ENCODE measurements around the gene DPAGT1.
"Not testable (repeated sequence)": the region's sequence is repeated elsewhere in the genome, so short reads cannot be mapped to it uniquely, and the experiment has no call there.

The DPAGT1 gene

DNA sequence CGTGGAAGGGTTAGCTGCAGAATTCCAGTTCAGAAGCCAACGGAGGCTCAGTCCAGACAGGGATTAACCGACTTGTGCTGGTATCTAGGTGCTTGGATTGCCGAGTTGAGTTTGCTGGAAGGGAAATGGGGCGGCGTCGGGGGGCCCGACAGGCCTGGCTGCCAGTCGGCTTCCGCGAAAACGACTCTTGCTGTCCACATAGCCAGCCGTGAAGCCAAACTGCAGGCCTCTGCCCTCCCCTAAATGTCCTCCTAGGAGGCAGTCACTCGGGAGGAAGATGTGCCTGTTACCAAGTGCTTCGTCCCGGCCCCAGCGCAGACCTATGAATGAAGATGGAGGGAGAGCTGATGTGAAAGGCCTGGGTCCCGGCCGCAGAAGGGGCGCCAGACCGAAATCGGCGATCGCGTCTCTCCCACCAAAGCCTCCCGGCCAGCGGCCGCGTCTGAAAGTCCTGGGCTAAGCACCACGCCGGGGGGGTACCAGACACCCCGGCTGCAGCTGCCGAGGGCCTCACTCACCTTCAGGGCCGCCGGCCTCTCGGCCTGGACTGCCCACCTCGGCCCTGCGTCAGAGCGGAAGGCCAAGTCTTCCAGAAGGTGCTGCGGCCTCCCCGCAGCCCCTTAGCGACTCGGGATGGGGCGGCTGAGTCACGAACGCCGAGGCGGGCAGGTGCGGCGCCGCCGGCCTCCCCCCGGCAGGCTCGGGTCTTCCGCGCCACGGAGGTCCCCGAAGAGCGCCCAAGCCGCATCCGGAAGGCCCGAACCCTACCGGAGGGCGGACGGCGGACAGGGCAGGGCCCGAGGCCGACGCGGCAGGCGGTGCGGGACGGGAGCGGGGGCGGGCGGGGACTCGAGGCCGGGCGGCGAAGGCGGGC is 7.5 kb downstream of the DPAGT1 start:
- peak; percentile 20 for DNase-seq

DNA sequence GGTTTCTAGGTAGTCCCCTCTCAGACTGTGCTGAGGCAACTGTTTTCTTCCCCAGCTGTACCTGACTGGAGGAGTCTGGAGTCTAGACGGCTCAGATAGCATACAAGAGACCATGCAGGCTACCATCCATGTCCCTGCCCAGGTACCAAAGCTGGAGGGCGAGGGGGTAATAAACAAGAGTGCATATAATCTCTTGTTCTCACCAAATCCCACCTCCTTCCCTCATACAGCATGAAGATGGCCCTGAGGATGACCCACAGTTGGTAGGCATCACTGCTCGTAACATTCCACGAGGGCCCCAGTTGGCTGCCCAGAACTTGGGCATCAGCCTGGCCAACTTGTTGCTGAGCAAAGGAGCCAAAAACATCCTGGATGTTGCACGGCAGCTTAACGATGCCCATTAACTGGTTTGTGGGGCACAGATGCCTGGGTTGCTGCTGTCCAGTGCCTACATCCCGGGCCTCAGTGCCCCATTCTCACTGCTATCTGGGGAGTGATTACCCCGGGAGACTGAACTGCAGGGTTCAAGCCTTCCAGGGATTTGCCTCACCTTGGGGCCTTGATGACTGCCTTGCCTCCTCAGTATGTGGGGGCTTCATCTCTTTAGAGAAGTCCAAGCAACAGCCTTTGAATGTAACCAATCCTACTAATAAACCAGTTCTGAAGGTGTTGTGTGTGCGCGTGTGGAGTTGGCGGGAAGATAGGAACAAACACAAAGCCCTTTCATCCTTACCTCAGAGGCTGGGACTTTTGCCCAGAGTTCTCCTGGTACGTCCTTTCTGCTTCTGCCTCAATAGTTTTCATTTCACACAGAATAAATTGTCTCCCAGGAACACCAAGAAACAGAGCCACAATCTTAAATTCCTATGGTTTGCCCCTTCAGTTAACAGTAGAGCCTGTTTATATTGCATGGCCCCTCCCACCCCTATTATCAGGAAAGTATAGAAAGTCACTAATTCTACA is 8.5 kb downstream of the DPAGT1 start:
- no peak for DNase-seq

DNA sequence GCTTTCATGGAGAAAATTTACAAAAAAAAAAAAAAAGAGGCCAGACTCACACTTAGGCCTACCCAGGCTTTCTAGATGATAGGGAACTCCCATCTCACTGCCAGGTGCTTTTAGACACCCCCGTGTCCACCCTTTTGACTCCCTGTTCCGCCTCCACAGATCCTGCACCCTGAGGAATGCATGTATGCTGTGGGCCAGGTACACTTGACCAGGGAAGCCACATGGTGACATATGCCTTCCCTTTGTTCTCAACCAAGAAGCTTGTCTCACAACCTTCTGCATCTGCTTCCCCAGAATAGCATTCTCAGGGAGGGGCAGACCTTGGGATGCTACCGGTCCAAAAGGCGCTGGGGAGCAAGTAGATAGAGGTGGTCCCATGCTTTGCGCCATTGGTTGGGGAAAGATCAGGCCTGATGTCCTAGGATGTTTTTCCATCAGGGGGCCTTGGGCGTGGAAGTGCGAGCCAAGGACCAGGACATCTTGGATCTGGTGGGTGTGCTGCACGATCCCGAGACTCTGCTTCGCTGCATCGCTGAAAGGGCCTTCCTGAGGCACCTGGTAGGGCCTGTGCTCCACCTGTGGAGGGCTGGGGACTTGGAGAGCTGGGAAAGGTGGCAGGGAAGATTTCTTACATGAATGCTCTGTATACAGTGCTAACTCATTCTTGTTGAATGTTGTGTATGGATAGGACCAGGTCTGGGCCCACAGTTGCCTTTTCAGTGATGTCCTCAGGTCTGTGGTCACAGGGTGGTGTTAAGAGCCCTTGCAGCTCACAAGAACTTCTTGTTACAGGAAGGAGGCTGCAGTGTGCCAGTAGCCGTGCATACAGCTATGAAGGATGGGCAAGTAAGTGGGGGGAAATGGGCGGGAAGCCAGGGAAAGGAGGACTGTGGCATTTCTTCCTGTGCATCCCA is 9.4 kb downstream of the DPAGT1 start:
- no peak for DNase-seq

DNA sequence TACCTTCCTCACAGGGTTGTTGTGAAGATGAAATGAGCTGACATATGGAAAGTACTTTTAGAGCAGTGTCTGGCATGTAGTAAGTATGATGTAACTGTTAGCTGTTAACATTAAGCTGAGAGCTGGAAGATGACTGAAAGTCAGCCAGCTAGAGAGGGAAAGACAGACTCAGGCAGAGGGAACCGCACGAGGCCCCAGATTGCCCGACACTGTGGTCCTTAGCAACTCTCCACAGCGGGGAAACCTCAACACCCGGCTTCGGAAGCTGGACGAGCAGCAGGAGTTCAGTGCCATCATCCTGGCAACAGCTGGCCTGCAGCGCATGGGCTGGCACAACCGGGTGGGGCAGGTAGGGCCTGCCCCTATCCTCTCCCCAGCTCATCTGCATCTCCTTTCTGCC is 10.5 kb downstream of the DPAGT1 start:
- DNase-seq, result peak; percentile 18

DNA sequence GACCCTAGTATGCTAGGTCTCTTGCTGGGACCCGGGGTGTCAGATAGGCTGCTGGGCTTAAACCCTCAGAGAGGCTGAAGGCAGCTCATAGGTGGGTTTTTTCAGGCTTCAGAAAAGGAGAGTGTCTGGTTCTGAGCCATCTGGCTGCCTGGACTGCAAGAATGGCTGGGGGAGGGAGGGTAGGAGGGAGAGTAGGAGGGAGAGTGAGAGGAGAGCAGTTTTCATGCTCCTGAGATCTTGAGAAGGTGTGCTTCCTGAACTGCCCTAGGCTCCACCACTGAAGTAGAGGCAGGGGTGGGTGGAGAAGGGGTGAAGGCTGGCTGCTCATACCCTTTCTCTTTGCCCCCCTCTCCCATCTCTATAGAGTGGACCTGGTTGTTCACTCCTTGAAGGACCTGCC is 12.3 kb downstream of the DPAGT1 start:
- no peak for DNase-seq

DNA sequence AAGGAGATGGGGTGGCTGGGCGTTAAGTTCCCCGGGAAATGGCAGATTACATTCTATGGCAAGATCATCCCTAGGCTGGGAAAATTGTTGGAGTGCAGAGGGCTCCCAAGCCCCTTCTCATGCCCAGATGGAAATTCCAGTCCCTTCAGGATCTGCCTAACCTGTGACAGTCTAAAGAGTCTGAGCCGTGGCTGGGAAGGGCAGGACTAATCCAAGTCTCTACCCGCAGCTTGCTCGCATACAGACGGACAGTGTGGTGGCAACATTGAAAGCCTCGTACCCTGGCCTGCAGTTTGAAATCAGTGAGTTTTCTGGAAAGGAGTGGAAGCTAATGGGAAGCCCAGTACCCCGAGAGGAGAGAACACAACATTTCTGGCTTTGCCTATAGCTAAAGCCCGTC is 13.2 kb downstream of the DPAGT1 start:
- DNase-seq, result no peak

DNA sequence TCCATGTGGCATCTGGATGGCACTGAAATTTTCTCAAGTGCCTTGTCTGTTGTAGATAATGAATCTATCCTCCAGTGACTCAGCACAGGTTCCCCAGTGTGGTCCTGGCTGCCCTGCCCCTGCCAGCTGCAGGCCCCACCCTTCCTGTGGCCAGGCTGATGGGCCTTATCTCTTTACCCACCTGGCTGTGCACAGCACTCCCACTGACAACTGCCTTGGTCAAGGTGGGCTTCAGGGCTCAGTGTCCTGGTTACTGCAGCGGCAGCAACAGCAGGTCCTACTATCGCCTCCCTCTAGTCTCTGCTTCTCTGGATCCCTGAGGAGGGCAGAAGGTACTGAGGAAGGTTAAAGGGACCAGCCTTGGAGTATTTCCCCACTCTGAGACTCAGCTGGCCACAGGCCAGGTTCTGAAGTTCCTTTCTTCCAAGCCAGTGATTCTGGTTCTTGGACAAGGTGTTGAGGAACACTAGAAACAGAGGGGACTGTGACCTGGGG is 13.9 kb downstream of the DPAGT1 start:
- DNase-seq, result no peak

DNA sequence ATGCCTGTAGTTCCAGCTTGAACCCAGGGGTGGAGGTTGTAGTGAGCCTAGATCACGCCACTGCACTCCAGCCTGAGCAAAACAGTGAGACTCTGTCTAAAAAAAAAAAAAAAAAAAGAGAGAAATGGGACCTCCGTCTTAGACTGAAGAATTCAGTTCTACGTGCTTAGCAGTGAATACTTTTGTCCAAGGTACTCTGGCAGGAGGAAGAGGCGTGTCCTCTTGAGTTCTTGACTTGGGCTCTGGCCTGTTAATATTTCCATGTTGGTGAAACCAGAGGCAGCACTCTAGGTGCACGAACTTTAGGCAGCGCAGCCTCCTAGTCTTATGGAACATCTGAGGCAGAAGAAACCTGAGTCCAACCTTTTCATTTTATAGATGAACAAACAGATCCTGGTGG is 14.5 kb downstream of the DPAGT1 start:
- DNase-seq, result no peak

DNA sequence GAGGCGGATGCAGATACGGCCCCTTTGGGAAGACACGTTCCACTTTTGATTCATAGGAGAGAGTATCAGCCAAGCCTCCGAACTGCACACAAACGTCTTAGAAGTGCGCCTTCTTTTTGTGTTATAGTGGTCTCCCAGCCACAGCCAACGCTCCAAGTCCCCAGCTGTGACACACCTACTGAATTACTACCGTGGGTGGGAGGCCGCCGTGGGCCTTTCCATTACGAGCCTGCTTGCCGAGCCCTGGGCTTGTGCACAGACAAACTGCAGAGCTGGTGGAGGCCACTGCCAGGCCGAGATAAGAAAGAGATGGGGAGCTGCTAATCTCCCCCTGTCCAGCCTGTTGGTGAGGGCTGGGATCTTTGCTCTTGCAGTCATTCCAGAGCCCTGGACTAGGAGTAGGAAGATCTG is 16.2 kb downstream of the DPAGT1 start:
- DNase-seq, result no peak

DNA sequence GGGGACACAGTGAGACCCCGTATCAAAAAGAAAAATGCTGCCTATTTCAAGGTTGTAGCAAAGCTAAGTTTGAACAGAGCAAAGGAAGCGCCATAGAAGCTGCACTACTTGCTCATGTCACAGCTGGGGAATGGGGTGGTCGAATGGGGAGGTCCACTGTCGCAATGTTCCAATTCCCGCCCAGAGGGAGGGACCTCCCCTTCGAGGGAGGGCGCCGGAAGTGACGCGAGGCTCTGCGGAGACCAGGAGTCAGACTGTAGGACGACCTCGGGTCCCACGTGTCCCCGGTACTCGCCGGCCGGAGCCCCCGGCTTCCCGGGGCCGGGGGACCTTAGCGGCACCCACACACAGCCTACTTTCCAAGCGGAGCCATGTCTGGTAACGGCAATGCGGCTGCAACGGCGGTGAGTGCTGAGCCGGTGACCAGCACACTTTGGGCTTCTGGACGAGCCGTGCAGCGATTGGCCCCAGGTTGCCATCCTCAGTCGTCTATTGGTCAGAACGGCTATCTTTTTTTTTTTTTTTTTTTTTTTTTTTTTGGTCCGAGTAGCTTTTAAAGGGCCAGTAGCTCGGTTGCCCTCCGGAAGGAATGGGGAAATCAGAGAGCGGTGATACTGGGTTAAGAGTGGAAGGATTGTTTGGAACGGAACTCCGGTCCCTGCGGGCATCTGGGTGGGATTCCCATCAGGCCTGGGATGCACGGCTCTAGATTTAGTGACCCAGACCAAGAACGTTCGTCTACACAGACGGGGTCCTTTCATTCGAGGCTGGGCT is 16.8 kb downstream of the DPAGT1 start, which contains the start of gene HMBS:
Gene HMBS (plus strand): TSS at position 219 of the 774 bp plus-strand sequence. CDS start 153 bp downstream, at position 372.
- DNase-seq, result peak; percentile 94

DNA sequence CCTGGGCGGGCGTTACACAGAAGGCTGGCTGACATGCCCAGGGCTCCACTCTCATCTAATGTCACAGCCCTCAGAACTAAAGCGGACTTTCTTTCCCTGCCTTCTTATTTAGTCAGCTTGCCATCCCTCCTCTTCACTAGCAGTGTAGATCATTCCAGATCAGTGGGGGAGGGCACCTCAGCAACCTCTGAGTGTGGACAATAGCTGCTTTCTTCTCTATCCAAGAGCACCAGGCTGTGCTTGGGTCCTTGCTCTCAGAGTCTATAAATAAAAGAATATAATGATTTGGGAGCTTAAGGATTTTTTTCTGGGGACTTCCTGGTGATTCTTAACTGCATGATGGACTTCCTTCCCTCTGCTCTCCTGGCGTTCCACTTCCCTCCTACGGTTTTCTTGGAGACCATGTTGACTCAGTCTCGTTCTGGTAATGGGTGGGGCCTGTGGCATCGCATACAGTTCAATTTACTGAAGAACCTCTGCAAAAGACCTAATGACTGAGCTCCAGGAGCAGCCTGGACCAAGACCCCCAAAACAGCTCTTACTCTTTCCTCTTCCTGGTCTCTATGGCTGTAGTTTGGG is 19.9 kb downstream of the DPAGT1 start:
- DNase-seq, result no peak

DNA sequence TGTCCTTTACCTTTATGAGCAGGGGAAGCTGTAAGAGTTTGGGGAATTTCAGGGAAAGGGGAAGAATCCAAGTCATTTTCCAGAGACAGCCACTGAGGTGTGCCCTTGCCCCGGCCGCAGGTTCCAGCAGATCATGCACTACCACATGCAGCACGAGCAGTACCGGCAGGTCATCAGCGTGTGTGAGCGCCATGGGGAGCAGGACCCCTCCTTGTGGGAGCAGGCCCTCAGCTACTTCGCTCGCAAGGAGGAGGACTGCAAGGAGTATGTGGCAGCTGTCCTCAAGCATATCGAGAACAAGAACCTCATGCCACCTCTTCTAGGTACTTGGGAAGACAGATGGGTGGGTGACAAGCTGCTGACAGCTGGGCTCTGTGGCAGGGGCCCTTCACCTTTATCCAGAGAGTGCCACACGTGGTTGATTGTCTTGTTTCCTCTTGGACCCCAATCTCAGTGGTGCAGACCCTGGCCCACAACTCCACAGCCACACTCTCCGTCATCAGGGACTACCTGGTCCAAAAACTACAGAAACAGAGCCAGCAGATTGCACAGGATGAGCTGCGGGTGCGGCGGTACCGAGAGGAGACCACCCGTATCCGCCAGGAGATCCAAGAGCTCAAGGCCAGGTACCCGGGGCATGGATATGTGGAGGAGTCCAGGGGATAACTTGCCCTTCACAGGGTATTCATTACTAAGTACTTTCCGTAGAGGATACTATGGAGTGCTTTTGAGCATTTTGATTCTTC is 22.8 kb downstream of the DPAGT1 start:
- no peak for DNase-seq

DNA sequence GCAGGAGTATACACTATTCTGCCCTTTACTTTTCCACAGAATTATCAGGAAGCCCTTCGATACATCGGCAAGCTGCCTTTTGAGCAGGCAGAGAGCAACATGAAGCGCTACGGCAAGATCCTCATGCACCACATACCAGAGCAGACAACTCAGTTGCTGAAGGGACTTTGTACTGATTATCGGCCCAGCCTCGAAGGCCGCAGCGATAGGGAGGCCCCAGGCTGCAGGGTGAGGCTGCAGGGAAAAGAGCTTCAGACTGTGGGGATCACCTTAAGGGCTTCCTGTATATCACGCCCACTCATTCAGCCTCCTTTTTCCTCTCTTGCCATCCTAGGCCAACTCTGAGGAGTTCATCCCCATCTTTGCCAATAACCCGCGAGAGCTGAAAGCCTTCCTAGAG is 23.8 kb downstream of the DPAGT1 start:
- DNase-seq, result no peak

DNA sequence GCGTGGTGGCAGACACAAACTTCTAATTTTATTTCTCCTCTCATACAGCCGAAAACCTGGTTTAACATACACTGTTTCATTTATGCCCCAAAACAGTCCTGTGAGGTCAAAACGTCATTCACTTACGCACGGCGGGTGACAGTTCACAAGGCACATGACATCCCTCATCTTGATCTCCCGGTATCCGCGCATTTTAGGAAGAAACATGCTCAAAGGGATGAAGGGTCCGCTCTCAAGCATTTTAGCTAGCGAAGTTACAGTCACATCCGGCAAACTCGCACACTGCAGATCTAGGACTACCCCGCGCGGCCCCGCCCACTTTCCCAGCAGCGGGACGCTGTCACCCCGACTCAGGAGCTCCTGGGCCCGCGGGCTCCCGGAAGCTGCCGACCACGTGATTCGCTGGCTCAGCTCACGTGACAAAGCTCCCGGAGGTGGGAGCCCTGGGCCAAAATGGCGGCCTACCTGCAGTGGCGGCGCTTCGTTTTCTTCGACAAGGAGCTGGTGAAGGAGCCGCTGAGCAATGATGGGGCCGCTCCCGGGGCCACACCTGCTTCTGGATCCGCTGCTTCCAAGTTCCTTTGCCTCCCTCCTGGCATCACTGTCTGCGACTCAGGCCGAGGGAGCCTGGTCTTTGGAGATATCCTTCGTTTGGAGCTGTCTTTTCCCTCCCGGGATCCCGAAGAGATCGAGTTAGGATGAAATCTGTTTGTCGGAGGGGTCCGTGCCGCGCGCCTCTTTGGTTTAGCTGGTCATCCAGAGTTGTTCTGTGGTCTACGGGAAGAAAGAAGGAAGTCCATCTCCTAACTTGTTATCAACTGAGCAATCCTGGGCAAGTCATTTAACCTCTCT is 34.1 kb downstream of the DPAGT1 start, which contains the start of gene VPS11:
Gene VPS11 (plus strand): TSS at position 448 of the 852 bp plus-strand sequence. CDS start 6 bp downstream, at position 454.
- peak; percentile 95 for DNase-seq

DNA sequence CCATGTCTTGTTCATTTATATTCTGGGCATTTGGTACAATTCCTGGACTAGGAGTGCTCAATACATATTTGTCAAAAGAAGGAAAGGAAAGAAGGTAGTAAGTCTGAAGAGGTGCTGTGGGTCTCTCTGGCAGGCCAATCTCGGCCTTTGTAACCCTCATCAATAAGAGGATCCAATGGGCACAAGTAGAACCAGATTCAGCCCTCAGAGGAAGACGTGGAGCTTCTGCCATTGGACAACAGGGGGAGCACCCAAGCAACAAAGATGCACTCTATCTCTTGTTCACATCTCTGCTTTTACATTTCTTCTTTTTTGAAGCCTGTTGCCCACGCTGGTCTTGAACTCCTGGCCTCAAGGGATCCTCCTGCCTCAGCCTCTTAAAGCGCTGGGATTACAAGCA is 36.3 kb downstream of the DPAGT1 start:
- DNase-seq, result peak; percentile 31

DNA sequence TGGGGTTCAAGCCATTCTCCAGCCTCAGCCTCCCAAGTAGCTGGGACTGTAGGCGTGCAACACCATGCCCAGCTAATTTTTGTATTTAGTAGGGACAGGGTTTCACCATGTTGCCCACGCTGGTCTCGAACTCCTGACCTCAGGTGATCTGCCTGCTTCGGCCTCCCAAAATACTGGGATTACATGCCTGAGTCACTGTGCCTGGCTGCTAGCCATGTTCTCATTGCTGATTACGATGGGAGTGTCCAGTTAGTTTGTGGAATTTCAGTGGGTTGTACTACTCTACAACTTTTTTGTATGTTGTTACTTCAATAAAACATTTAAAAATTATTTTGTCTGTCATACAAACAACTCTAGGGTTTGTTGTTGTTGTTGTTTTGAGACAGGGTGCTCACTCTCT is 38.9 kb downstream of the DPAGT1 start:
- peak; percentile 38 for DNase-seq

DNA sequence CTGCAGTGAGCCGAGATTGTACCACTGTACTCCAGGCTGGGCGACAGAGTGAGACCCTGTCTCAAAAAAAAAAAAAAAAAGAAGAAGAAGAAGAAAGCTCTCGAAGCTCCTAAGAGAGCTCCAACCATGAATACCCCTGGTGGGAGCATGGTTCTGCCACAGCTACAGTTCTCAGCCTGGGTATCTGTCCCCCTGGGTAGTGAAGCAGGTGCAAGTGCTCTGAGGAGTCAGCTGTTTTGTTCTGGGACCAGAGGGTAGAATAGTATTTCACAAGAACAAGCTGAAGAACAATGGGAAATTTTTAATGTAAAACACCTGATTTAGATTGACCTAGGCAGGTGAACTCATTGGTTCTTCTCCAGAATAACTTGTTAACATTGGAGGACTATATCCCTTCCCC is 40.4 kb downstream of the DPAGT1 start:
- no peak for DNase-seq

DNA sequence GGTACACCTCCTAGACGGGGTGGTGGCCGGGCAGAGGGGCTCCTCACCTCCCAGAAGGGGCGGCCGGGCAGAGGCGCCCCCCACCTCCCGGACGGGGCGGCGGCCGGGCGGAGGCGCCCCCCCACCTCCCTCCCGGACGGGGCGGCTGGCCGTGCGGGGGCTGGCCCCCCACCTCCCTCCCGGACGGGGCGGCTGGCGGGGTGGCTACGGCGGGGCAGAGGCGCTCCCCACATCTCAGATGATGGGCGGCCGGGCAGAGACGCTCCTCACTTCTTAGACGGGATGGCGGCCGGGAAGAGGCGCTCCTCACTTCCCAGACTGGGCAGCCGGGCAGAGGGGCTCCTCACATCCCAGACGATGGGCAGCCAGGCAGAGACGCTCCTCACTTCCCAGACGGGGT is 42.5 kb downstream of the DPAGT1 start:
- DNase-seq, result not testable (repeated sequence)
